Sciatic nerve (tissue), 2 donors: ENCODE results near the gene CRCP. TPM values are rescaled to one million over a fixed set of nuclear protein-coding genes. Genes with fewer than 3 reads are reported as not detected.
"Not testable (repeated sequence)": the region's sequence is repeated elsewhere in the genome, so short reads cannot be mapped to it uniquely, and the experiment has no call there.

Source experiments
- ATAC-seq: fragments of 200-7000 bp; cut with Tn5 transposase; one replicate; pipeline ENCODE4 v1.9.1; 2020; ENCODE audit warnings: mild to moderate bottlenecking, moderate library complexity
- DNase-seq: peaks from one replicate; pipeline ENCODE4 v3.0.0-alpha.2; 2020; ENCODE audit warnings: low spot score
- intact Hi-C: fragments of 100-400 bp; cut with DNase I; formaldehyde crosslinking; loops from one replicate; pipeline ENCODE4 v1.14.2; 2022
- total RNA-seq: library from RNA; stranded (reverse); fragmentation: NEBNext Ultra II Directional; extraction: Animal tissue kit (Norgen Biotek cat#: 25700); gene quantifications from one replicate; pipeline ENCODE4 v1.2.1, GENCODE V29; 2021
- donor health status: DM: no; HTN: no; CAD: no.
- donor health status: DM: no; HTN: no; CAD: no.

Gene CRCP
- total RNA-seq, 1 donor from 2014 or later: 31.2 TPM

- DNase-seq (no peak), ATAC-seq (peak; percentile 52)
- intact Hi-C loops: no loop called here
These were observed 30.9 kb downstream of the CRCP start for GRCh38 chr7:66145400-66146104.

- no peak for DNase-seq
- intact Hi-C loops: no loop called here
- ATAC-seq: peak; percentile 46
These were observed 32.1 kb downstream of the CRCP start for GRCh38 chr7:66146701-66147100.

GRCh38 chr7:66147657-66148056, 33.0 kb downstream of the CRCP start:
- not testable (repeated sequence) for DNase-seq, ATAC-seq
- intact Hi-C loops: loop anchor here (1.0 kb wide), 1 partner anchor 42 kb away; no protein-coding TSS in a partner anchor

GRCh38 chr7:66150471-66150870, 35.8 kb downstream of the CRCP start:
- intact Hi-C loops: no loop called here
- DNase-seq (peak; percentile 84), ATAC-seq (peak; percentile 82)

- intact Hi-C loops: no loop called here
- ATAC-seq: peak; percentile 67
- no peak for DNase-seq
These were observed 37.9 kb downstream of the CRCP start for GRCh38 chr7:66152371-66153191.

- ATAC-seq (no peak), DNase-seq (no peak)
- intact Hi-C loops: no loop called here
These were observed 39.0 kb downstream of the CRCP start for GRCh38 chr7:66153691-66154090.

- DNase-seq, intact Hi-C loops, ATAC-seq: not testable (repeated sequence)
These were observed 41.4 kb downstream of the CRCP start for GRCh38 chr7:66156035-66156434.

- ATAC-seq: no peak
- intact Hi-C loops: no loop called here
- DNase-seq: no peak
These were observed 42.4 kb downstream of the CRCP start for GRCh38 chr7:66157060-66157459.

GRCh38 chr7:66162622-66163021, 48.0 kb downstream of the CRCP start:
- DNase-seq: no peak
- ATAC-seq: no peak
- intact Hi-C loops: loop anchor here (5.0 kb wide), 1 partner anchor 180 kb away; no protein-coding TSS in a partner anchor

- DNase-seq (no peak), ATAC-seq (no peak)
- intact Hi-C loops: loop anchor here (5.0 kb wide), 1 partner anchor 179 kb away; no protein-coding TSS in a partner anchor
These were observed 48.6 kb downstream of the CRCP start for GRCh38 chr7:66163186-66163610.

- intact Hi-C loops: loop anchor here (5.0 kb wide), 1 partner anchor 178 kb away; no protein-coding TSS in a partner anchor
- no peak for ATAC-seq
- no peak for DNase-seq
These were observed 49.7 kb downstream of the CRCP start for GRCh38 chr7:66164356-66164755.

- ATAC-seq: no peak
- DNase-seq: no peak
- intact Hi-C loops: no loop called here
These were observed 53.2 kb downstream of the CRCP start for GRCh38 chr7:66167773-66168387.

GRCh38 chr7:66169616-66170015, 55.0 kb downstream of the CRCP start:
- intact Hi-C loops: no loop called here
- DNase-seq: no peak
- ATAC-seq: no peak

GRCh38 chr7:66170309-66171231, 55.9 kb downstream of the CRCP start:
- ATAC-seq: peak; percentile 93
- DNase-seq: peak; percentile 72
- intact Hi-C loops: no loop called here

GRCh38 chr7:66172536-66173401, 58.1 kb downstream of the CRCP start:
- ATAC-seq, intact Hi-C loops, DNase-seq: not testable (repeated sequence)

- DNase-seq (no peak), ATAC-seq (no peak)
- intact Hi-C loops: no loop called here
These were observed 59.2 kb downstream of the CRCP start for GRCh38 chr7:66173856-66174255.

GRCh38 chr7:66175006-66175405, 60.4 kb downstream of the CRCP start:
- DNase-seq, ATAC-seq: not testable (repeated sequence)

More at GRCh38 chr7:66175006-66175405, 60.4 kb downstream of the CRCP start:
- intact Hi-C loops: loop anchor here (1.0 kb wide), 1 partner anchor 31 kb away; no protein-coding TSS in a partner anchor
